SU-DHL-6 (cell line): Measurements from ENCODE around the gene MARK2.

Source experiments
- H2AFZ ChIP-seq: fragments of 200-600 bp; sonication (generic); 2 replicates; pipeline ENCODE4 v1.6.1; 2014; ENCODE audit warnings: low read depth, mild to moderate bottlenecking, moderate library complexity, mixed read lengths, antibody characterized with exemption, low read length; ENCODE audit not compliant: severe bottlenecking
- H3F3A ChIP-seq: fragments of 200-600 bp; shearing (Covaris generic); 2 replicates; pipeline ENCODE4 v1.6.0; 2016; ENCODE audit warnings: antibody characterized with exemption, mild to moderate bottlenecking; ENCODE audit not compliant: insufficient read depth
- H3K27ac ChIP-seq: fragments of 200-600 bp; sonication (generic); 2 replicates; pipeline ENCODE4 v1.5.1; 2016; ENCODE audit warnings: low read depth, mild to moderate bottlenecking, low read length, moderate library complexity, mixed read lengths
- H3K27me3 ChIP-seq: fragments of 200-600 bp; sonication (generic), shearing (Covaris generic); 2 replicates; pipeline ENCODE4 v1.6.0; 2014; ENCODE audit warnings: mild to moderate bottlenecking, low read length
- H3K36me3 ChIP-seq: fragments of 200-600 bp; sonication (generic); 2 replicates; pipeline ENCODE4 v1.6.1; 2014; ENCODE audit warnings: mild to moderate bottlenecking, low read length, mixed read lengths
- H3K4me2 ChIP-seq: fragments of 300-600, 200-600 bp; shearing (Covaris generic), sonication (generic); 2 replicates; pipeline ENCODE4 v1.6.0; 2014; ENCODE audit warnings: low read length, low read depth, mild to moderate bottlenecking; ENCODE audit not compliant: poor library complexity, severe bottlenecking
- H3K4me3 ChIP-seq: fragments of 200-600 bp; sonication (generic); 2 replicates; pipeline ENCODE4 v1.5.1; 2014; ENCODE audit warnings: antibody characterized with exemption, low read length, mild to moderate bottlenecking, mixed read lengths; ENCODE audit not compliant: insufficient read depth, poor library complexity, severe bottlenecking
- H3K79me2 ChIP-seq: fragments of 200-600 bp; sonication (generic); 2 replicates; pipeline ENCODE4 v1.6.1; 2014; ENCODE audit warnings: mild to moderate bottlenecking, low read length, moderate library complexity; ENCODE audit not compliant: insufficient read depth
- H3K9ac ChIP-seq: fragments of 200-600 bp; sonication (generic); 2 replicates; pipeline ENCODE4 v1.7.0; 2014; ENCODE audit warnings: mild to moderate bottlenecking, low read length
- H3K9me2 ChIP-seq: fragments of 200-600 bp; sonication (generic); replicated peaks from 2 replicates; pipeline ENCODE4 v1.6.1; 2014; ENCODE audit warnings: low read length; ENCODE audit not compliant: insufficient read depth
- H3K9me3 ChIP-seq: fragments of 200-600 bp; sonication (generic); 2 replicates; pipeline ENCODE4 v1.6.1; 2014; ENCODE audit warnings: low read length, mixed read lengths; ENCODE audit not compliant: insufficient read depth
- H4K20me1 ChIP-seq: fragments of 200-600 bp; sonication (generic); 2 replicates; pipeline ENCODE4 v1.6.1; 2014; ENCODE audit warnings: low read depth, mild to moderate bottlenecking, antibody characterized with exemption, low read length, moderate library complexity, mixed read lengths
- CTCF ChIP-seq: fragments of 200-600 bp; sonication (generic); IDR thresholded peaks from one replicate; pipeline ENCODE4 v1.5.1; 2017; ENCODE audit warnings: antibody characterized with exemption, mild to moderate bottlenecking, low read length, moderate library complexity; ENCODE audit not compliant: insufficient read depth, poor library complexity, severe bottlenecking
- EZH2phosphoT487 ChIP-seq: fragments of 200-600 bp; sonication (generic), shearing (Covaris generic); conservative IDR thresholded peaks from 2 replicates; pipeline ENCODE4 v1.6.1; 2018; ENCODE audit warnings: mild to moderate bottlenecking, antibody characterized with exemption, low read length, moderate library complexity, mixed read lengths

Gene MARK2

GRCh38 chr11:63871962-63872799 is 33.3 kb downstream of the MARK2 start:
- Histone ChIP-seq H3K79me2 (peaks cover 93% of the 10 kb centered on the region), H4K20me1 (no peaks in the 10 kb centered on the region; the same call in 1 of the 2 replicates), H3K9ac (no peak overlapping the region), H3F3A (no peaks in the 10 kb centered on the region; the same call in 1 of the 2 replicates), H3K27ac (no peak overlapping the region), H2AFZ (no peak overlapping the region), H3K36me3 (0 out of 2 replicates have a peak, but pooled peaks cover 3% of the 10 kb centered on the region), H3K4me3 (no peak overlapping the region), H3K9me3 (no peaks in the 10 kb centered on the region), H3K27me3 (no peaks in the 10 kb centered on the region), H3K9me2 (no peaks in the 10 kb centered on the region), H3K4me2 (no peak overlapping the region)
- TF ChIP-seq CTCF: no peak
- TF ChIP-seq EZH2phosphoT487: no peak

GRCh38 chr11:63872800-63873197 is 33.9 kb downstream of the MARK2 start:
- peaks cover 91% of the 10 kb centered on the region for H3K79me2 ChIP-seq
- H2AFZ ChIP-seq: no peak overlapping the region
- no peaks in the 10 kb centered on the region for H3K9me3 ChIP-seq
- TF ChIP-seq CTCF: no peak
- TF ChIP-seq EZH2phosphoT487: no peak
- H3K27me3 ChIP-seq: no peaks in the 10 kb centered on the region
- no peak overlapping the region for H3K4me2 ChIP-seq
- no peaks in the 10 kb centered on the region; the same call in 1 of the 2 replicates for H3F3A ChIP-seq
- no peaks in the 10 kb centered on the region for H3K9me2 ChIP-seq
- no peak overlapping the region for H3K27ac ChIP-seq
- 0 out of 2 replicates have a peak, but pooled peaks cover 3% of the 10 kb centered on the region for H3K36me3 ChIP-seq
- H3K4me3 ChIP-seq: no peak overlapping the region
- H3K9ac ChIP-seq: no peak overlapping the region
- no peaks in the 10 kb centered on the region; the same call in 1 of the 2 replicates for H4K20me1 ChIP-seq

GRCh38 chr11:63873311-63873710 is 34.4 kb downstream of the MARK2 start:
- no peak overlapping the region for H3K4me2 ChIP-seq
- 0 out of 2 replicates have a peak, but pooled peaks cover 3% of the 10 kb centered on the region for H3K36me3 ChIP-seq
- no peaks in the 10 kb centered on the region; the same call in 1 of the 2 replicates for H4K20me1 ChIP-seq

More at GRCh38 chr11:63873311-63873710, 34.4 kb downstream of the MARK2 start:
- no peaks in the 10 kb centered on the region for H3K9me2 ChIP-seq
- H3K9ac ChIP-seq: no peak overlapping the region
- H3K27me3 ChIP-seq: no peaks in the 10 kb centered on the region
- H3K4me3 ChIP-seq: no peak overlapping the region
- H3K9me3 ChIP-seq: no peaks in the 10 kb centered on the region
- H3K79me2 ChIP-seq: peaks cover 91% of the 10 kb centered on the region
- H2AFZ ChIP-seq: no peak overlapping the region
- H3F3A ChIP-seq: no peaks in the 10 kb centered on the region; the same call in 1 of the 2 replicates
- no peak for TF ChIP-seq EZH2phosphoT487
- TF ChIP-seq CTCF: no peak
- no peak overlapping the region for H3K27ac ChIP-seq
